ENCODE data around the gene ITGBL1. TPM values are rescaled to one million over a fixed set of nuclear protein-coding genes. Genes with fewer than 3 reads are reported as not detected.

Gene ITGBL1
- total RNA-seq, 6 experiments from 2014 or later: 92.4 to 114 (median 105) TPM

DNA sequence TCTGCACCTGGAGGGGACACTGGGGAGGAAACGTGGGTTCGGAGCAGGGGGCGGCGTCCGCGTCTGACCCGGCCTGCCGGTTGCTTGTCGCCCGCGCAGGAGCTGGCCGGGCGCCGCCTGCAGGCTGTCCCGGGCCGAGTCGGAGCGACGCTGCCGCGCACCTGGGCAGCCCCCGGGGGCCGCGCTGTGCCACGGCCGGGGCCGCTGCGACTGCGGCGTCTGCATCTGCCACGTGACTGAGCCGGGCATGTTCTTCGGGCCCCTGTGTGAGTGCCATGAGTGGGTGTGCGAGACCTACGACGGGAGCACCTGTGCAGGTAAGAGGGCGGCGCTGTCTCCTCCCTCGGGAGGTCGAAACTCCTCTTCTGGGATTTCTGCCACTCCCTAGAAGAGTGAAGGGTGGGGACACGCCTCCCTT is 1.3 kb downstream of the ITGBL1 start:
- Mint-ChIP-seq H3K4me3 (peak overlapping the region; percentile 97), H3K4me1 (ENCODE audit: low read depth) (peaks cover 83% of the 10 kb centered on the region), H3K36me3 (ENCODE audit: low read depth) (peaks cover 36% of the 10 kb centered on the region), H3K27ac (peak overlapping the region; percentile 81), H3K9me3 (no peaks in the 10 kb centered on the region), H3K27me3 (ENCODE audit: insufficient read depth) (no peaks in the 10 kb centered on the region; the same call in 1 of the 2 replicates)
- TF ChIP-seq, protein P1, sequence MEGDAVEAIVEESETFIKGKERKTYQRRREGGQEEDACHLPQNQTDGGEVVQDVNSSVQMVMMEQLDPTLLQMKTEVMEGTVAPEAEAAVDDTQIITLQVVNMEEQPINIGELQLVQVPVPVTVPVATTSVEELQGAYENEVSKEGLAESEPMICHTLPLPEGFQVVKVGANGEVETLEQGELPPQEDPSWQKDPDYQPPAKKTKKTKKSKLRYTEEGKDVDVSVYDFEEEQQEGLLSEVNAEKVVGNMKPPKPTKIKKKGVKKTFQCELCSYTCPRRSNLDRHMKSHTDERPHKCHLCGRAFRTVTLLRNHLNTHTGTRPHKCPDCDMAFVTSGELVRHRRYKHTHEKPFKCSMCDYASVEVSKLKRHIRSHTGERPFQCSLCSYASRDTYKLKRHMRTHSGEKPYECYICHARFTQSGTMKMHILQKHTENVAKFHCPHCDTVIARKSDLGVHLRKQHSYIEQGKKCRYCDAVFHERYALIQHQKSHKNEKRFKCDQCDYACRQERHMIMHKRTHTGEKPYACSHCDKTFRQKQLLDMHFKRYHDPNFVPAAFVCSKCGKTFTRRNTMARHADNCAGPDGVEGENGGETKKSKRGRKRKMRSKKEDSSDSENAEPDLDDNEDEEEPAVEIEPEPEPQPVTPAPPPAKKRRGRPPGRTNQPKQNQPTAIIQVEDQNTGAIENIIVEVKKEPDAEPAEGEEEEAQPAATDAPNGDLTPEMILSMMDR (IDR thresholded peaks at IDR 0.05): peak; percentile 76
- DNase-seq: no peak

DNA sequence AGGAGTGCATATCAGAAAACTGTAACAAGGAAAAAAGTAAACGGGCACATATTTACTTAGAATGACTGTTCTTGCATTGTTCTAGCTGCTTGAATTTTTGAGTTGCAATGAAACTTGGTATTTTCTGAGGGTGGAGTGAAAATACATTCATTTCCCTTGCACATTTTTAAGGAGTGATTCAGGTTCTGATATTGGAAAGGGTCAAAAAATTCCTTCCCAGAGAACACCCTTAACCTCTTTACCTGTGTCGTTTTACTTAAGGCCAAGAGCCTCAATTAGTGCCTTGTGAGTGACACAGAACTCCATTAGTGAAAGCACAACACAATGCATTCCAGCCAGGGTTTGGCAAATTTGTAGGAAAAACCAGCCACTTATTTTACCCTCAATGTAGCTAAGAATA is 2.3 kb downstream of the ITGBL1 start:
- H3K4me1 Mint-ChIP-seq (ENCODE audit: low read depth): peaks cover 76% of the 10 kb centered on the region

DNA sequence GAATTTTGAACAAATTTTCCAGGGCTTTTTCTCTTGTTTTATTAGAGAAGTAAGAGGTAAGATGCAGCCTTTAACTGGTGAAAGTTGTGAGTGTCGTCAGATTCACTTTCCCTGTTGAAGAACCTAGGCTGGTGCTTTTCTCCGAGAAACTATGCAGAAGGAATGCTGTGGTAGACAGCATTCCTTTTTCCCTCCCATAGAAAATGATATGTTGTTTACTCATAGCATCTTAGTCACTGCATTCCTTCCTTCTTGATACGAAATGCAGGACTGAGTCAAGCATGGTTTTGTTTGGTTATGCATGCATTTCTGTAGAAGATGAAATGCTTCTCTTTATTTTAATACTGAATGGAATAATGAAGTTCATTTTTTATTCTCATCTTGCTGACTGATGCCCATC is 3.4 kb downstream of the ITGBL1 start:
- peak overlapping the region; percentile 65 for H3K4me3 Mint-ChIP-seq
- TF ChIP-seq, protein P1 (IDR thresholded peaks at IDR 0.05): no peak
- DNase-seq: peak; percentile 94
- H3K4me1 Mint-ChIP-seq (ENCODE audit: low read depth): peaks cover 65% of the 10 kb centered on the region
- H3K27ac Mint-ChIP-seq: peak overlapping the region; percentile 78
- H3K36me3 Mint-ChIP-seq (ENCODE audit: low read depth): peaks cover 51% of the 10 kb centered on the region
- no peaks in the 10 kb centered on the region; the same call in none of the 2 replicates for H3K27me3 Mint-ChIP-seq (ENCODE audit: insufficient read depth)
- no peaks in the 10 kb centered on the region; the same call in none of the 2 replicates for H3K9me3 Mint-ChIP-seq

More for the DNA sequence above, 2.3 kb downstream of the ITGBL1 start:
- no peaks in the 10 kb centered on the region for H3K9me3 Mint-ChIP-seq
- H3K4me3 Mint-ChIP-seq: peak overlapping the region; percentile 83
- H3K36me3 Mint-ChIP-seq (ENCODE audit: low read depth): peaks cover 40% of the 10 kb centered on the region
- TF ChIP-seq, protein P1 (IDR thresholded peaks at IDR 0.05): no peak
- no peaks in the 10 kb centered on the region; the same call in 1 of the 2 replicates for H3K27me3 Mint-ChIP-seq (ENCODE audit: insufficient read depth)
- H3K27ac Mint-ChIP-seq: peak overlapping the region; percentile 81
- peak; percentile 33 for DNase-seq

DNA sequence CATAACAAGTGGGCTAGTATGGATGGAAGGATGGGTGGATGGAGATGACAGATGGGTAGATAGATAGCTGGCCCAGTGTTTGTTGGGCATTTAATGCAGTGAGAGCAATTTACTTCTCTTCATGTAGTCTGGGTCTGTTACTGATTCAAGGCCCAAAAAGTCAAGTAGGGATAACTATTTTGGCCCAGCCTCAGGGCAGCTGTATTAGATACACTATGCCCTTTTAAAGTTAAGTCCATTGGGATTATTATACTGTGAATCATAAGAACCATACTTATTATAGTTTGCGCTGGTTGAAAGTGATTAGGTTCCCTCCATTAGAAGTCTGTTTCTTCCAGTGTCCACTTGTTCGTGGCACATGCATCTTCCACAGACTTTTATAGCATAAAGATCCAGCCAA is 4.7 kb downstream of the ITGBL1 start:
- Mint-ChIP-seq H3K36me3 (ENCODE audit: low read depth) (peaks cover 64% of the 10 kb centered on the region), H3K9me3 (no peaks in the 10 kb centered on the region; the same call in none of the 2 replicates), H3K4me3 (peak overlapping the region; percentile 50), H3K27ac (peak overlapping the region; percentile 63), H3K27me3 (ENCODE audit: insufficient read depth) (no peaks in the 10 kb centered on the region; the same call in none of the 2 replicates), H3K4me1 (ENCODE audit: low read depth) (peaks cover 51% of the 10 kb centered on the region)
- no peak for DNase-seq
- TF ChIP-seq, protein P1 (IDR thresholded peaks at IDR 0.05): no peak

DNA sequence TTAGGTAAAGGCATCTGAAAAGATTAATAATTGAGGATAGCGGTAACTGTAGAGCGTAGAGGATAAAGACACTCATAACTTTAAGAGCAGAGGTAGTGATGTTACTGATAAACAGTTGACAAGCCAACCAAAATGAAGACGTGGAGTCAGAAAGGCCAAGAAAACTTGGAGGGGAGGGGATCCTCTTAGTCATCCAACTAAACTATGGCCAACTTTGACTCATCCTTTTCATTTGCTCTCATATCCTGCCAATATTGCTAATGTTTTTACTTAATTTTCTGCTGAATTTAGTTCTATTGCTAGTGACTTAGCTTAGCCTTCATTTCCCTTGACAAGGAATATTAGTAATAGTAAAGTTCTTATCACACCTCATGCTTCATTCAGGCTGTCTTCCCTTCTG is 13.4 kb downstream of the ITGBL1 start:
- Mint-ChIP-seq H3K27me3 (ENCODE audit: insufficient read depth) (no peaks in the 10 kb centered on the region), H3K4me1 (ENCODE audit: low read depth) (peaks cover 48% of the 10 kb centered on the region), H3K36me3 (ENCODE audit: low read depth) (peaks cover 37% of the 10 kb centered on the region), H3K4me3 (peak overlapping the region; percentile 43), H3K9me3 (no peaks in the 10 kb centered on the region), H3K27ac (peak overlapping the region; percentile 80)
- peak; percentile 61 for DNase-seq
- TF ChIP-seq, protein P1 (IDR thresholded peaks at IDR 0.05): no peak
